Gastrocnemius medialis (tissue), 4 donors: Measurements from ENCODE around the gene GNL2. TPM values are rescaled to one million over a fixed set of nuclear protein-coding genes. Genes with fewer than 3 reads are reported as not detected.

Experiments used
- ATAC-seq, 2 donors: fragments of 150-250 bp; one replicate each; pipeline ENCODE4 v1.9.1; 2016
- DNase-seq, 2 donors: peaks; one replicate each; pipeline ENCODE4 v3.0.0-alpha.2; 2019
- H3K27ac ChIP-seq, 4 donors: fragments of 200-600 bp; sonication (generic); 1 replicate in 1 of 4; 2 replicates in 3 of 4; pipeline ENCODE4 v1.5.1; 2016 to 2018; ENCODE audit warnings: mild to moderate bottlenecking in 2 of 4, moderate library complexity in 1 of 4
- H3K27me3 ChIP-seq, 3 donors: fragments of 200-600 bp; sonication (generic) in 2 of 3; 1 replicate in 1 of 3; 2 replicates in 2 of 3; pipeline versions ENCODE4 v1.5.1 to v1.6.0; 2016 to 2019; ENCODE audit warnings: mild to moderate bottlenecking in 1 of 3, moderate library complexity in 1 of 3
- H3K36me3 ChIP-seq, 2 donors: fragments of 200-600 bp; sonication (generic) in 1 of 2; one replicate each; pipeline ENCODE4 v1.5.1; 2017 to 2018
- H3K4me1 ChIP-seq, 2 donors: fragments of 200-600 bp; sonication (generic) in 1 of 2; one replicate each; pipeline ENCODE4 v1.5.1; 2016 to 2017; ENCODE audit warnings: mild to moderate bottlenecking in 2 of 2
- H3K4me3 ChIP-seq, 4 donors: fragments of 200-600 bp; sonication (generic) in 3 of 4; 1 replicate in 1 of 4; 2 replicates in 3 of 4; pipeline ENCODE4 v1.5.1; 2016 to 2019; ENCODE audit warnings: mild to moderate bottlenecking in 2 of 4
- H3K9me3 ChIP-seq, 3 donors: fragments of 200-600 bp; sonication (generic) in 2 of 3; 1 replicate in 1 of 3; 2 replicates in 2 of 3; pipeline ENCODE4 v1.5.1; 2016 to 2019
- POLR2A ChIP-seq, 2 donors: fragments of 450-650 bp; IDR thresholded peaks; one replicate each; pipeline ENCODE4 v1.6.1; 2017; ENCODE audit warnings: antibody characterized with exemption in 2 of 2, mild to moderate bottlenecking in 2 of 2, moderate library complexity in 2 of 2
- in situ Hi-C, 4 donors: fragments of 200-750 bp; cut with MboI; loops; one replicate each; pipeline versions ENCODE4 v1.15.0 to v1.8.0; 2017; ENCODE audit warnings: low sequenced_read_pairs in 4 of 4
- intact Hi-C: fragments of 100-400 bp; cut with DNase I; formaldehyde crosslinking; loops from one replicate; pipeline ENCODE4 v1.15.1; 2023; ENCODE audit warnings: low total_unique reads
- total RNA-seq, 4 donors: library from RNA; depleted of rRNA; stranded (reverse); fragments of >200 nt; gene quantifications; one replicate each; pipeline versions ENCODE4 v1.1.0 to v1.2.3, GENCODE V29; 2016
- TF ChIP-seq, protein P1 (sequence below), 5 experiments: fragments of 450-650 bp in 3 of 5; fragments of 200-600 bp in 2 of 5; sonication (generic) in 2 of 5; IDR thresholded peaks in 4 of 5; conservative IDR thresholded peaks in 1 of 5; 1 replicate in 4 of 5; 2 replicates in 1 of 5; pipeline ENCODE4 v1.5.1; 2016 to 2019; ENCODE audit warnings: antibody characterized with exemption in 5 of 5, mild to moderate bottlenecking in 3 of 5, moderate library complexity in 3 of 5

GNL2 gene
- total RNA-seq, 4 donors from 2014 or later: 37.2 to 49.1 (median 43.2) TPM

DNA sequence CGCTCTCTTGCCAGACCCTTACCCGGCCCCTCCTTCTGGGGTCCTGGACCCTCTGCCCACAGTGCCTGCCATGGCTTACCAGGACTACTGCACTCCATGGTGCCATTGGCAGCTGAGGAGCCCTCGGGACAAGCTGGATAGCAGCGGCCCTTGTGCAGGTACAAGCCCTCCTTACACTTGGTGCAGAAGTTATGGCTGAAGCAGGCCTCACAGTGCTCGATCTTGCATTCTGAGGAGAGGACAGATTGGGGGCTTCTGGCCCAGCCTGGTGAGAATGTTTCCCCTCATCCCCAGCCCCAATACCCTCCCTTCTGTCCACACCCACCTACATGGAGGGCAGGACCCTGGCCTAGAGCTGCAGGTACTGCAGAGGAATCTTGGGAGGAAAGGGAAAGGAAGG is 18.4 kb upstream of the GNL2 start:
- peaks cover 2 to 16% (median 14%) of the 10 kb centered on the region in 3 donors for H3K27me3 ChIP-seq

DNA sequence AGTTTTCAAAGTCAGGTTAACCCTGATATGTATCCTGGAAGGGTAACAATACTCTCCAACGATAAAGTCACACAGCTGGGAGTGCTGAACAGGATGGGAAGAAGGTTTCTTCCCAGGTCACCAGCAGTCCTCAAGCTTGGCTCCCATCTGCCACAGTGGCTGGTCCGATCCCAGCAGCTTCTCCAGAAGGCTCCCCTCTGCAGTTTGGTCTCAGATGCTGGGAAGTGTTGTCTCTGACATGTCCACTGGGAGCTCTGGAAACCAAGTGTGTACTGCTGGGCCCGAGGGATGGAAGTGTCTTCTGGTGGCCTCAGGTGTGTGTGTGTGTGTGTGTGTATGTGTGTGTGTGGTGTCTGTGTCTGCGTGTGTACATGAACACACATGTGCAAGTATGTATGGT is 16.4 kb upstream of the GNL2 start:
- in situ Hi-C loops (loop anchor here in 1 of 4 donors (25.0 kb wide), 1 partner anchor 1225 kb away; no protein-coding TSS in a partner anchor), intact Hi-C loops (no loop called here)
- no peak for ATAC-seq
- DNase-seq: no peak
- H3K9me3 ChIP-seq: no peaks in the 10 kb centered on the region
- no peaks in the 10 kb centered on the region for H3K36me3 ChIP-seq
- H3K4me3 ChIP-seq: no peak overlapping the region
- TF ChIP-seq, protein P1, sequence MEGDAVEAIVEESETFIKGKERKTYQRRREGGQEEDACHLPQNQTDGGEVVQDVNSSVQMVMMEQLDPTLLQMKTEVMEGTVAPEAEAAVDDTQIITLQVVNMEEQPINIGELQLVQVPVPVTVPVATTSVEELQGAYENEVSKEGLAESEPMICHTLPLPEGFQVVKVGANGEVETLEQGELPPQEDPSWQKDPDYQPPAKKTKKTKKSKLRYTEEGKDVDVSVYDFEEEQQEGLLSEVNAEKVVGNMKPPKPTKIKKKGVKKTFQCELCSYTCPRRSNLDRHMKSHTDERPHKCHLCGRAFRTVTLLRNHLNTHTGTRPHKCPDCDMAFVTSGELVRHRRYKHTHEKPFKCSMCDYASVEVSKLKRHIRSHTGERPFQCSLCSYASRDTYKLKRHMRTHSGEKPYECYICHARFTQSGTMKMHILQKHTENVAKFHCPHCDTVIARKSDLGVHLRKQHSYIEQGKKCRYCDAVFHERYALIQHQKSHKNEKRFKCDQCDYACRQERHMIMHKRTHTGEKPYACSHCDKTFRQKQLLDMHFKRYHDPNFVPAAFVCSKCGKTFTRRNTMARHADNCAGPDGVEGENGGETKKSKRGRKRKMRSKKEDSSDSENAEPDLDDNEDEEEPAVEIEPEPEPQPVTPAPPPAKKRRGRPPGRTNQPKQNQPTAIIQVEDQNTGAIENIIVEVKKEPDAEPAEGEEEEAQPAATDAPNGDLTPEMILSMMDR (IDR thresholded peaks at IDR 0.05 in 4 of 5, conservative IDR thresholded peaks at IDR 0.05 in 1 of 5): no peak
- TF ChIP-seq POLR2A (IDR thresholded peaks at IDR 0.05): no peak
- H3K4me1 ChIP-seq: no peaks in the 10 kb centered on the region
- H3K27me3 ChIP-seq: peaks cover 2 to 23% (median 14%) of the 10 kb centered on the region in 3 donors
- H3K27ac ChIP-seq: no peak overlapping the region

More for the DNA sequence above, 18.4 kb upstream of the GNL2 start:
- no peak overlapping the region for H3K4me3 ChIP-seq
- intact Hi-C loops: no loop called here
- DNase-seq (no peak), ATAC-seq (no peak)
- TF ChIP-seq, protein P1 (IDR thresholded peaks at IDR 0.05 in 4 of 5, conservative IDR thresholded peaks at IDR 0.05 in 1 of 5): no peak
- TF ChIP-seq POLR2A (IDR thresholded peaks at IDR 0.05): no peak
- in situ Hi-C loops: loop anchor here in 1 of 4 donors (25.0 kb wide), 1 partner anchor 1223 kb away; no protein-coding TSS in a partner anchor
- no peaks in the 10 kb centered on the region for H3K9me3 ChIP-seq
- no peaks in the 10 kb centered on the region for H3K4me1 ChIP-seq
- H3K27ac ChIP-seq: no peak overlapping the region
- no peaks in the 10 kb centered on the region for H3K36me3 ChIP-seq

DNA sequence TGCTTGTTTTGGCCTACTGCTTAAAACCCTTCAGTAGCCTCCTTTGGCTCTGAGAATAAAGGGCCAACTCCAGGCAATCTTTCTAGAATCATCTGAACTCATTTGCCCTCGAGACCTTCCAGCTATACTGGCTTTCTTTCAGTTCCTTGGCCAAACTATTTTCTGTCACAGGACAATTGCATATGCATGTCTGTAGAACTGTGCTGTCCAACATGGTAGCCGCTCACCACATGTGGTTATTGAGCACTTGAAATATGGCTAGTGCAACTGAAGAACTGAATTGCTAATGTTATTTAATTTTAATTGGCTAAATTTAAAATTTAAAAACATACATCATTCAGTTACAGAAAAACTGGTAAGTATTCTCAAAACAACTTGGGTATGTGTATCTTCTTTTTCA is 14.3 kb upstream of the GNL2 start:
- no peaks in the 10 kb centered on the region for H3K4me1 ChIP-seq
- DNase-seq: no peak
- no peak overlapping the region for H3K4me3 ChIP-seq
- intact Hi-C loops (no loop called here), in situ Hi-C loops (loop anchor here in 1 of 4 donors (25.0 kb wide), 1 partner anchor 1227 kb away; no protein-coding TSS in a partner anchor)
- ATAC-seq: no peak
- no peaks in the 10 kb centered on the region for H3K36me3 ChIP-seq
- peaks cover 2 to 11% (median 6%) of the 10 kb centered on the region in 3 donors for H3K27me3 ChIP-seq
- no peak for TF ChIP-seq POLR2A (IDR thresholded peaks at IDR 0.05)
- TF ChIP-seq, protein P1 (IDR thresholded peaks at IDR 0.05 in 4 of 5, conservative IDR thresholded peaks at IDR 0.05 in 1 of 5): no peak
- H3K27ac ChIP-seq: no peak overlapping the region
- H3K9me3 ChIP-seq: no peaks in the 10 kb centered on the region

DNA sequence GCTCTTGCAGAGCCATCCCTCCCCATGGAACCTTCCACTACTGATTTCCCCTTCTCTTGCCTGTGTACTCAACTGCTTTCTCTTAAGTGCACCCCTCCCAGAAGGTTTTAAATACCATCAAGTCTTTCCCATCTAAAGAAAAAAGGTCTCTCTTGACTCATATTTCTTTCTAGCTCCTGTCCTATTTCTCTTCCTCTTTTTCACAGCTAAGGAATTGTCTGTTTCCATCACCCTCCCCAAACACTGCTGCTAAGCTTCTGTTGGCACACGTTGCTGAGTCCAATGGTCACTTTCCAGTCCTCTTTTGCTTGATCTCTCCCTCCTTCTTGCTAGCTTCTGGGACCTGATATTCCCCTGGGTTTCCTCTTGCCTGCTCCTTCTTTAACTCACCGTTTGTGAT is 13.3 kb upstream of the GNL2 start:
- intact Hi-C loops: no loop called here
- peaks cover 0 to 11% (median 2%) of the 10 kb centered on the region in 3 donors for H3K27me3 ChIP-seq
- no peak overlapping the region for H3K27ac ChIP-seq
- in situ Hi-C loops: loop anchor here in 1 of 4 donors (25.0 kb wide), 1 partner anchor 1228 kb away; no protein-coding TSS in a partner anchor
- no peaks in the 10 kb centered on the region for H3K36me3 ChIP-seq
- no peak overlapping the region for H3K4me3 ChIP-seq
- no peaks in the 10 kb centered on the region for H3K4me1 ChIP-seq
- TF ChIP-seq POLR2A (IDR thresholded peaks at IDR 0.05): no peak
- TF ChIP-seq, protein P1 (IDR thresholded peaks at IDR 0.05 in 4 of 5, conservative IDR thresholded peaks at IDR 0.05 in 1 of 5): no peak
- H3K9me3 ChIP-seq: no peaks in the 10 kb centered on the region
- ATAC-seq (no peak), DNase-seq (no peak)
